AG09309 (cell line): ENCODE results near the gene ETV3.

Experiments
- DNase-seq: peaks from one replicate; pipeline ENCODE4 v3.0.0-alpha.2; 2010; ENCODE audit warnings: low read depth
- H3K4me3 ChIP-seq: 2 replicates; pipeline ENCODE4 v1.5.1; 2011; ENCODE audit warnings: mild to moderate bottlenecking, low read depth, low read length, moderate library complexity; ENCODE audit not compliant: control insufficient read depth
- TF ChIP-seq, protein P1 (sequence below): IDR thresholded peaks from 2 replicates; pipeline ENCODE4 v1.5.1; 2011; ENCODE audit warnings: mild to moderate bottlenecking, low read depth, low read length, inconsistent platforms; ENCODE audit not compliant: insufficient read depth, control insufficient read depth; ENCODE audit errors: missing control alignments

The ETV3 gene

GRCh38 chr1:157147906-157148700 lies 9.9 kb upstream of the ETV3 start:
- DNase-seq = no peak
- TF ChIP-seq, protein P1, sequence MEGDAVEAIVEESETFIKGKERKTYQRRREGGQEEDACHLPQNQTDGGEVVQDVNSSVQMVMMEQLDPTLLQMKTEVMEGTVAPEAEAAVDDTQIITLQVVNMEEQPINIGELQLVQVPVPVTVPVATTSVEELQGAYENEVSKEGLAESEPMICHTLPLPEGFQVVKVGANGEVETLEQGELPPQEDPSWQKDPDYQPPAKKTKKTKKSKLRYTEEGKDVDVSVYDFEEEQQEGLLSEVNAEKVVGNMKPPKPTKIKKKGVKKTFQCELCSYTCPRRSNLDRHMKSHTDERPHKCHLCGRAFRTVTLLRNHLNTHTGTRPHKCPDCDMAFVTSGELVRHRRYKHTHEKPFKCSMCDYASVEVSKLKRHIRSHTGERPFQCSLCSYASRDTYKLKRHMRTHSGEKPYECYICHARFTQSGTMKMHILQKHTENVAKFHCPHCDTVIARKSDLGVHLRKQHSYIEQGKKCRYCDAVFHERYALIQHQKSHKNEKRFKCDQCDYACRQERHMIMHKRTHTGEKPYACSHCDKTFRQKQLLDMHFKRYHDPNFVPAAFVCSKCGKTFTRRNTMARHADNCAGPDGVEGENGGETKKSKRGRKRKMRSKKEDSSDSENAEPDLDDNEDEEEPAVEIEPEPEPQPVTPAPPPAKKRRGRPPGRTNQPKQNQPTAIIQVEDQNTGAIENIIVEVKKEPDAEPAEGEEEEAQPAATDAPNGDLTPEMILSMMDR = no peak
- H3K4me3 ChIP-seq = no peak overlapping the region

DNA sequence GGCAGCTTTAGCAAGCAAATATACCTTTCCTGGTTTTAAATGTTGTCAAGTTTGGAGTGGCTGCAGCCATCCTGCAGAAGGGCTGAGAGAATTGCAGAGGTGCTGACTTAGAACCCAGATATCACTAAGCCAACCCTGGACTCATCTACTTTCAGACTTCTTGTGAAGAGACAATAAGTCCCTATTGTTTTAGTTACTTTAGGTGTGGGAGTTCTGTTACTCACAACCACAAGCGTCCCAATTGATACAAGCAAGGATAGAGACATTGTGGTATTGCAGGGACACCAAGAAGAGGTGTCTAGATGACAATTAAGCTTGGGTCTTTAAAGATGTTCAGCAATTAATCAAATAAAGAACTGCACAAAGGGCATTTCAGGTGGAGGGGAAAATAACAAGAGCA lies 8.8 kb upstream of the ETV3 start:
- no peak for DNase-seq
- H3K4me3 ChIP-seq = no peak overlapping the region
- TF ChIP-seq, protein P1 = no peak

DNA sequence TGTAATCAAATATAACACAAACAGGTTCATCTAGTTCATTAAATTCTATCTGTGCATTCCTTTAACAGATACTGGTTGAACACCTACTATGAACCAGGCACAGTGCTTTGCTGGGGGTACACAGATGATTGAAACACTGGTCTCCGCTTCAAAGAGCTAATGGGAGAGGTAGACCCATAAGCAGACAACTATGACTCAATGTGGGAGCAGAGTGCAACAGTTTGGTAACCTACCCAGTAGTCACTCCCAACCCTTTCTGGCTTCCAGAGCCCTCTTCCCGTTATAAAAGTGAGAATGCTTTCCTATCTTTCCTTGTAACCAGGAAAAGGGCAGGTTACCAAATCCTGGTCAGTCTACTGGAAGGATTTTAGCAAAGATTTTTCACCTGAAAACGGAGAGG lies 8.0 kb upstream of the ETV3 start:
- no peak for DNase-seq
- no peak overlapping the region for H3K4me3 ChIP-seq
- TF ChIP-seq, protein P1 = no peak

GRCh38 chr1:157145076-157145475 lies 6.9 kb upstream of the ETV3 start:
- no peak for DNase-seq
- TF ChIP-seq, protein P1 = no peak
- H3K4me3 ChIP-seq = no peak overlapping the region

GRCh38 chr1:157144509-157144908 lies 6.3 kb upstream of the ETV3 start:
- no peak for DNase-seq
- H3K4me3 ChIP-seq = no peak overlapping the region
- TF ChIP-seq, protein P1 = no peak

DNA sequence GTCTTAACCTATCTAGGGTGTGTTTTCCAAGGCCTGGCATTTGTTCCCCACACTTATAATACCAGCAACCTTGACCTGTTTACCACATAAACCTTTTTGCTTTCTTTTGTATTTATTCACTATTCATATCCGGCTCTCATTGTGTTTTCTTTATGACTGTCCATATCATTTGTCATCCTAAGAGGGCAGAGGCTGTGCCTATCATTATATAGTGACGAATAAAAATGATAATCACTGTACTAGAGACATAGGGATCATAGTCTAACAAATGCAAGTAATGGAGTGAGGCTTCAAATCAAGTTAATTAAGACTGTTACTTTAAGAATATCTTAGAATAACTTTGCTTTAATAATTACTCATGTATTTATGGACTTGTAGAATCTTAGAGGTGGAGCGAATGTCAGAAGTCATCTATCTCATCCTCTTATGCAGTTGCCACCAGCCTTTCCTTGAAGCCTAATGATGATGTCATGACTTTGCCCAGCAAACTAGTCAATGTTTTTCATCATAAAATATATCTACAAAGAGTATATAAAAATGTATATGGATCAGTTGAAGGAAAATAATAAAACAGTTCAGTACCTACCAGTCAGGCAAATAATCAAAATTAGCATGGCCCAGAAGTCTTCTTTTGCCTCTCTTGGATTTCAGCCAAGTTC lies 4.7 kb upstream of the ETV3 start:
- TF ChIP-seq, protein P1 = no peak
- H3K4me3 ChIP-seq = no peak overlapping the region
- no peak for DNase-seq
